Ovary (tissue), 3 donors: ENCODE measurements around the gene HSPA12A.

Experiments used
- CTCF ChIP-seq, 3 donors: fragments of 450-650 bp in 2 of 3; fragments of 200-600 bp in 1 of 3; IDR thresholded peaks; one replicate each; pipeline versions ENCODE4 v1.5.1 to v1.8.0; 2016 to 2022; ENCODE audit warnings: antibody characterized with exemption in 3 of 3, mild to moderate bottlenecking in 1 of 3
- EP300 ChIP-seq: sonication (generic); formaldehyde crosslinking; IDR thresholded peaks from one replicate; pipeline ENCODE4 v1.6.1; 2017; ENCODE audit warnings: antibody characterized with exemption
- POLR2A ChIP-seq: fragments of 450-650 bp; IDR thresholded peaks from one replicate; pipeline ENCODE4 v1.6.1; 2017; ENCODE audit warnings: antibody characterized with exemption, mild to moderate bottlenecking, moderate library complexity
- donor health status: DM: no; HTN: no; CAD: no.

GRCh38 chr10:116720241-116720643 is 22.1 kb downstream of the HSPA12A start:
- TF ChIP-seq CTCF (IDR thresholded peaks at IDR 0.05) (no peak), POLR2A (no peak), EP300 (no peak)
